Activated CD4-positive, alpha-beta T cell treated with anti-CD3 and anti-CD28 coated beads, Interleukin-2, amount 10 ng/mL, durations not matched to agents 7 days and 5 days (primary cell): Measurements from ENCODE around the gene SLC6A5. TPM values are rescaled to one million over a fixed set of nuclear protein-coding genes. Genes with fewer than 3 reads are reported as not detected.

Experiments
- CTCF ChIA-PET: fragments of 350-600 bp; sonication (Branson Sonifier 250); formaldehyde crosslinking; loops from one replicate; lab custom pipeline; 2021; ENCODE audit warnings: antibody characterized with exemption; lab: Charles Lee
- POLR2A ChIA-PET: fragments of 350-600 bp; sonication (Branson Sonifier 250); formaldehyde crosslinking; loops from one replicate; lab custom pipeline; 2021; ENCODE audit warnings: antibody characterized with exemption; lab: Charles Lee
- DNase-seq: peaks from one replicate; pipeline ENCODE4 v3.0.0-alpha.2; 2020
- H3K27ac Mint-ChIP-seq: one replicate; pipeline ENCODE4 v1.8.0; 2021; ENCODE audit warnings: mild to moderate bottlenecking, moderate library complexity, mixed read lengths
- H3K27me3 Mint-ChIP-seq: one replicate; pipeline ENCODE4 v1.8.0; 2021; ENCODE audit warnings: mixed read lengths
- H3K36me3 Mint-ChIP-seq: one replicate; pipeline ENCODE4 v1.8.0; 2021; ENCODE audit warnings: low read depth, mixed read lengths
- H3K4me1 Mint-ChIP-seq: one replicate; pipeline ENCODE4 v1.8.0; 2021; ENCODE audit warnings: mixed read lengths
- H3K4me3 Mint-ChIP-seq: one replicate; pipeline ENCODE4 v1.8.0; 2021; ENCODE audit warnings: mild to moderate bottlenecking, moderate library complexity, mixed read lengths
- H3K9me3 Mint-ChIP-seq: one replicate; pipeline ENCODE4 v1.8.0; 2021; ENCODE audit warnings: mixed read lengths
- total RNA-seq, 2 experiments: library from RNA; stranded (reverse); gene quantifications; one replicate each; pipeline ENCODE4 v1.2.3, GENCODE V29; 2021

The SLC6A5 gene
- total RNA-seq, 2 experiments from 2014 or later = not detected

GRCh38 chr11:20583201-20583600 lies 16.2 kb upstream of the SLC6A5 start:
- Mint-ChIP-seq H3K4me3 (no peak overlapping the region), H3K4me1 (no peaks in the 10 kb centered on the region), H3K27me3 (no peaks in the 10 kb centered on the region), H3K9me3 (no peaks in the 10 kb centered on the region), H3K27ac (no peak overlapping the region), H3K36me3 (no peaks in the 10 kb centered on the region)
- POLR2A ChIA-PET = no interaction called here
- no peak for DNase-seq
- CTCF ChIA-PET = no interaction called here

GRCh38 chr11:20584093-20584774 lies 15.2 kb upstream of the SLC6A5 start:
- H3K4me1 Mint-ChIP-seq = no peaks in the 10 kb centered on the region
- H3K27ac Mint-ChIP-seq = no peak overlapping the region
- no peaks in the 10 kb centered on the region for H3K9me3 Mint-ChIP-seq
- ChIA-PET POLR2A (no interaction called here), CTCF (interaction anchor here (0.6 kb wide), 1 partner anchor 1997 kb away, joined by 3 read pairs; no protein-coding TSS in a partner anchor)
- H3K36me3 Mint-ChIP-seq = no peaks in the 10 kb centered on the region
- DNase-seq = no peak
- no peak overlapping the region for H3K4me3 Mint-ChIP-seq
- H3K27me3 Mint-ChIP-seq = peaks cover 2% of the 10 kb centered on the region

- Mint-ChIP-seq H3K27ac (no peak overlapping the region), H3K27me3 (peaks cover 13% of the 10 kb centered on the region), H3K4me1 (no peaks in the 10 kb centered on the region), H3K4me3 (no peak overlapping the region), H3K9me3 (no peaks in the 10 kb centered on the region), H3K36me3 (no peaks in the 10 kb centered on the region)
- no peak for DNase-seq
- CTCF ChIA-PET = interaction anchor here (0.6 kb wide), 1 partner anchor 14 kb away, joined by 4 read pairs; no protein-coding TSS in a partner anchor
- POLR2A ChIA-PET = no interaction called here
Observed at GRCh38 chr11:20589796-20590195, 9.6 kb upstream of the SLC6A5 start.

- Mint-ChIP-seq H3K36me3 (no peaks in the 10 kb centered on the region), H3K27ac (no peak overlapping the region), H3K4me3 (no peak overlapping the region), H3K9me3 (no peaks in the 10 kb centered on the region), H3K27me3 (peaks cover 19% of the 10 kb centered on the region), H3K4me1 (no peaks in the 10 kb centered on the region)
- ChIA-PET POLR2A (no interaction called here), CTCF (interaction anchor here (0.6 kb wide), 1 partner anchor 13 kb away, joined by 4 read pairs; no protein-coding TSS in a partner anchor)
- DNase-seq = no peak
Observed at GRCh38 chr11:20590381-20590780, 9.0 kb upstream of the SLC6A5 start.

- H3K27me3 Mint-ChIP-seq = peaks cover 40% of the 10 kb centered on the region
- POLR2A ChIA-PET = no interaction called here
- no peaks in the 10 kb centered on the region for H3K9me3 Mint-ChIP-seq
- no peaks in the 10 kb centered on the region for H3K36me3 Mint-ChIP-seq
- H3K4me3 Mint-ChIP-seq = no peak overlapping the region
- CTCF ChIA-PET = no interaction called here
- peaks cover 3% of the 10 kb centered on the region for H3K4me1 Mint-ChIP-seq
- no peak overlapping the region for H3K27ac Mint-ChIP-seq
- DNase-seq = no peak
Observed at GRCh38 chr11:20592741-20593140, 6.7 kb upstream of the SLC6A5 start.

- peaks cover 53% of the 10 kb centered on the region for H3K27me3 Mint-ChIP-seq
- CTCF ChIA-PET = interaction anchor here (0.6 kb wide), 2 partner anchors 395 to 1089 kb away, joined by 3 read pairs; no protein-coding TSS in a partner anchor
- peaks cover 2% of the 10 kb centered on the region for H3K9me3 Mint-ChIP-seq
Observed at GRCh38 chr11:20594274-20595061, 4.9 kb upstream of the SLC6A5 start.

GRCh38 chr11:20595101-20595500 lies 4.3 kb upstream of the SLC6A5 start:
- CTCF ChIA-PET = interaction anchor here (0.6 kb wide), 2 partner anchors 396 to 1088 kb away, joined by 3 read pairs; no protein-coding TSS in a partner anchor
- H3K4me1 Mint-ChIP-seq = peaks cover 3% of the 10 kb centered on the region
- POLR2A ChIA-PET = no interaction called here

More at GRCh38 chr11:20594274-20595061, 4.9 kb upstream of the SLC6A5 start:
- peaks cover 3% of the 10 kb centered on the region for H3K4me1 Mint-ChIP-seq
- H3K36me3 Mint-ChIP-seq = no peaks in the 10 kb centered on the region
- no peak for DNase-seq
- H3K27ac Mint-ChIP-seq = no peak overlapping the region
- H3K4me3 Mint-ChIP-seq = no peak overlapping the region
- POLR2A ChIA-PET = no interaction called here

GRCh38 chr11:20596205-20597153 lies 2.9 kb upstream of the SLC6A5 start:
- no peaks in the 10 kb centered on the region for H3K36me3 Mint-ChIP-seq
- peaks cover 2% of the 10 kb centered on the region for H3K9me3 Mint-ChIP-seq
- H3K27me3 Mint-ChIP-seq = peaks cover 70% of the 10 kb centered on the region
- H3K27ac Mint-ChIP-seq = peak overlapping the region; percentile 54
- no peak overlapping the region for H3K4me3 Mint-ChIP-seq
- peaks cover 3% of the 10 kb centered on the region for H3K4me1 Mint-ChIP-seq
- no peak for DNase-seq
- POLR2A ChIA-PET = no interaction called here
- CTCF ChIA-PET = interaction anchor here (1.1 kb wide), 1 partner anchor 13 kb away, joined by 3 read pairs; no protein-coding TSS in a partner anchor

More at GRCh38 chr11:20595101-20595500, 4.3 kb upstream of the SLC6A5 start:
- Mint-ChIP-seq H3K27me3 (peaks cover 59% of the 10 kb centered on the region), H3K4me3 (no peak overlapping the region), H3K27ac (no peak overlapping the region), H3K36me3 (no peaks in the 10 kb centered on the region), H3K9me3 (peaks cover 2% of the 10 kb centered on the region)
- no peak for DNase-seq

GRCh38 chr11:20597154-20597679 lies 2.2 kb upstream of the SLC6A5 start:
- ChIA-PET CTCF (no interaction called here), POLR2A (no interaction called here)

GRCh38 chr11:20597680-20598484 lies 1.5 kb upstream of the SLC6A5 start:
- no peak overlapping the region for H3K4me3 Mint-ChIP-seq

More at GRCh38 chr11:20597154-20597679, 2.2 kb upstream of the SLC6A5 start:
- Mint-ChIP-seq H3K27ac (no peak overlapping the region), H3K36me3 (no peaks in the 10 kb centered on the region), H3K4me1 (peaks cover 3% of the 10 kb centered on the region), H3K4me3 (no peak overlapping the region), H3K27me3 (peaks cover 77% of the 10 kb centered on the region), H3K9me3 (peaks cover 2% of the 10 kb centered on the region)
- DNase-seq = no peak

GRCh38 chr11:20598492-20598891 lies 916 bp upstream of the SLC6A5 start:
- CTCF ChIA-PET = no interaction called here
- Mint-ChIP-seq H3K4me1 (peaks cover 3% of the 10 kb centered on the region), H3K9me3 (peaks cover 2% of the 10 kb centered on the region), H3K36me3 (no peaks in the 10 kb centered on the region), H3K27ac (no peak overlapping the region), H3K27me3 (peaks cover 88% of the 10 kb centered on the region), H3K4me3 (no peak overlapping the region)
- no peak for DNase-seq
- POLR2A ChIA-PET = no interaction called here

More at GRCh38 chr11:20597680-20598484, 1.5 kb upstream of the SLC6A5 start:
- H3K27me3 Mint-ChIP-seq = peaks cover 84% of the 10 kb centered on the region
- ChIA-PET CTCF (no interaction called here), POLR2A (no interaction called here)
- peaks cover 3% of the 10 kb centered on the region for H3K4me1 Mint-ChIP-seq
- no peaks in the 10 kb centered on the region for H3K36me3 Mint-ChIP-seq
- peaks cover 2% of the 10 kb centered on the region for H3K9me3 Mint-ChIP-seq
- no peak for DNase-seq
- H3K27ac Mint-ChIP-seq = no peak overlapping the region
